ENCODE data around the gene SIRPA. TPM values are rescaled to one million over a fixed set of nuclear protein-coding genes. Genes with fewer than 3 reads are reported as not detected.

SIRPA gene
- total and polyA plus RNA-seq, 2 experiments from 2014 or later = 16.0 to 18.6 TPM

DNA sequence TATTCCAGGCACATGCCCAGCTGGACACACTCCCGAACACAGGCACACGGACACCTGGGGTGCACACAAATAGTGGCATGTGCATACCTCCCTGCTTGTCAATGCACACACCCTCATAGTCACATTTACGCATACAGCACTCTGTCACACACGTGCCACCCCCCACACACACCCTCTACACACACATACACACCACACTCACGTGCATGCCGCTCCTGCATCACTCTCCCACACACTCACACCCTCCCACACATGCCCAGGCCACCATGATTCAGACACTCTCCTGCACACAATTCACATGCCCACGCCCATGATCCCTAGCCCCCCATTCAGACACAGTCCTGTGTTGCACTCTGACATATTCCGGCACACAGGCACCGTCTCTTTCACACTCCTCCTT lies 13.0 kb downstream of the SIRPA start:
- no peak overlapping the region for H3K4me3 ChIP-seq
- no peaks in the 10 kb centered on the region for H4K20me1 ChIP-seq (ENCODE audit: insufficient read depth, poor library complexity, severe bottlenecking)
- no peaks in the 10 kb centered on the region for H3K27me3 ChIP-seq
- no peaks in the 10 kb centered on the region for H3K79me2 ChIP-seq
- no peaks in the 10 kb centered on the region for H3K9me2 ChIP-seq (replicated peaks; ENCODE audit: insufficient read depth)
- no peaks in the 10 kb centered on the region for H3K36me3 ChIP-seq (replicated peaks; ENCODE audit: insufficient read depth, low read depth)
- WGBS (ENCODE audit: low lambda C conversion rate, missing lambda C conversion rate) = 91% methylated on average over 9 of the region's 9 CpGs
- DNase-seq (ENCODE audit: low spot score) = no peak
- H3K27ac ChIP-seq = no peak overlapping the region
- H3K9me3 ChIP-seq (ENCODE audit: low read depth) = no peaks in the 10 kb centered on the region
- no peak overlapping the region for H2AFZ ChIP-seq
- H3K4me2 ChIP-seq = no peak overlapping the region
- no peaks in the 10 kb centered on the region for H3K4me1 ChIP-seq (ENCODE audit: insufficient read depth)
- TF ChIP-seq, protein P1, sequence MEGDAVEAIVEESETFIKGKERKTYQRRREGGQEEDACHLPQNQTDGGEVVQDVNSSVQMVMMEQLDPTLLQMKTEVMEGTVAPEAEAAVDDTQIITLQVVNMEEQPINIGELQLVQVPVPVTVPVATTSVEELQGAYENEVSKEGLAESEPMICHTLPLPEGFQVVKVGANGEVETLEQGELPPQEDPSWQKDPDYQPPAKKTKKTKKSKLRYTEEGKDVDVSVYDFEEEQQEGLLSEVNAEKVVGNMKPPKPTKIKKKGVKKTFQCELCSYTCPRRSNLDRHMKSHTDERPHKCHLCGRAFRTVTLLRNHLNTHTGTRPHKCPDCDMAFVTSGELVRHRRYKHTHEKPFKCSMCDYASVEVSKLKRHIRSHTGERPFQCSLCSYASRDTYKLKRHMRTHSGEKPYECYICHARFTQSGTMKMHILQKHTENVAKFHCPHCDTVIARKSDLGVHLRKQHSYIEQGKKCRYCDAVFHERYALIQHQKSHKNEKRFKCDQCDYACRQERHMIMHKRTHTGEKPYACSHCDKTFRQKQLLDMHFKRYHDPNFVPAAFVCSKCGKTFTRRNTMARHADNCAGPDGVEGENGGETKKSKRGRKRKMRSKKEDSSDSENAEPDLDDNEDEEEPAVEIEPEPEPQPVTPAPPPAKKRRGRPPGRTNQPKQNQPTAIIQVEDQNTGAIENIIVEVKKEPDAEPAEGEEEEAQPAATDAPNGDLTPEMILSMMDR (IDR thresholded peaks at IDR 0.05; ENCODE audit: poor library complexity) = no peak
- TF ChIP-seq EZH2phosphoT487 (IDR thresholded peaks at IDR 0.05; ENCODE audit: low read depth, severe bottlenecking, unreplicated experiment) = no peak
- no peak for TF ChIP-seq EZH2 (IDR thresholded peaks at IDR 0.05; ENCODE audit: borderline replicate concordance)

DNA sequence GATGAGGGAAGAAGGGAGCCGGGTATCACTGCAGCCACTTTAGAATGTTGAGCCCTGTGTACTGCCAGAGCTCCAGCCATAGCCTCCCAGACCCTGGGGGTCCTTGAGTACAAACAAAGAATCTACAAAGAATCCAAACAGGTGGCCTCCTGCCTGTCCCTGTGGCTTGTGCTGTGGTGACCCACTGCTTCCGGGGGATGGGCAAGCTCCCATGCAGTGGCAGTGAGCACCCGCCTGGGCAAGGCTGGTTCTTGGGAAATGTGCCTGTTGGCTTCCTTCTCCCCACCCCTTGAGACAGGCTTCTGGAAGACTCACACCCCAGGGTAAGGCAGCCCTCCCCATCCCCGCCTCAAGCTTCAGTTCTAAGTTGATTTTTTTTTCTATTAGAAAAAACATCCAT lies 13.9 kb downstream of the SIRPA start:
- no peak overlapping the region for H3K4me2 ChIP-seq
- 96% methylated on average over 4 of the region's 4 CpGs for WGBS (ENCODE audit: low lambda C conversion rate, missing lambda C conversion rate)
- TF ChIP-seq EZH2phosphoT487 (IDR thresholded peaks at IDR 0.05; ENCODE audit: low read depth, severe bottlenecking, unreplicated experiment) (no peak), EZH2 (IDR thresholded peaks at IDR 0.05; ENCODE audit: borderline replicate concordance) (no peak)
- TF ChIP-seq, protein P1 (IDR thresholded peaks at IDR 0.05; ENCODE audit: poor library complexity) = no peak
- no peak overlapping the region for H3K27ac ChIP-seq
- H2AFZ ChIP-seq = no peak overlapping the region
- no peaks in the 10 kb centered on the region for H4K20me1 ChIP-seq (ENCODE audit: insufficient read depth, poor library complexity, severe bottlenecking)
- no peaks in the 10 kb centered on the region for H3K79me2 ChIP-seq
- no peaks in the 10 kb centered on the region for H3K9me2 ChIP-seq (replicated peaks; ENCODE audit: insufficient read depth)
- H3K9me3 ChIP-seq (ENCODE audit: low read depth) = no peaks in the 10 kb centered on the region
- H3K36me3 ChIP-seq (replicated peaks; ENCODE audit: insufficient read depth, low read depth) = no peaks in the 10 kb centered on the region
- no peak overlapping the region for H3K4me3 ChIP-seq
- no peaks in the 10 kb centered on the region for H3K4me1 ChIP-seq (ENCODE audit: insufficient read depth)
- no peaks in the 10 kb centered on the region for H3K27me3 ChIP-seq
- DNase-seq (ENCODE audit: low spot score) = no peak

DNA sequence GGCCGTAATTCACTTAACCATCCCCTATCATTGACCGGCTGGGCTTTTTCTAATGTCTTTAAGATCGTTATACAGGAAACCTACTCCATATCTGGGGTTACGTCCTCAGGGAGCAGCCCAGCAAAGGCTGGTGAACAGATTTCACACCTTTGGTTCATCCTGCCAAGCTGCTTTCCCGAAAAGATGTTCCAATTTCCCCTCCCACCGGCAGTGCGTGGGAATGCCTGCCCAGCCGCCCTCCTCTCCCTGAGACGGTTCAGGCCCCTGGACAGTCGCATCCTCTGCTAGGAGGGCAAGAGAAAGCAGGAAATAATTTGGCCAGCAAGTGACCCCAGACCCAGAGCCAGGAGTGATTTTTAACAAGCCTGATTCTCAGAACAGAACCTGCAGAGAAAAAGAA lies 16.3 kb downstream of the SIRPA start:
- H3K4me1 ChIP-seq (ENCODE audit: insufficient read depth) = no peaks in the 10 kb centered on the region
- H3K27ac ChIP-seq = no peak overlapping the region
- DNase-seq (ENCODE audit: low spot score) = no peak
- H3K27me3 ChIP-seq = no peaks in the 10 kb centered on the region
- H4K20me1 ChIP-seq (ENCODE audit: insufficient read depth, poor library complexity, severe bottlenecking) = no peaks in the 10 kb centered on the region
- H3K4me3 ChIP-seq = no peak overlapping the region
- H2AFZ ChIP-seq = no peak overlapping the region
- H3K79me2 ChIP-seq = no peaks in the 10 kb centered on the region
- 94% methylated on average over 10 of the region's 10 CpGs for WGBS (ENCODE audit: low lambda C conversion rate, missing lambda C conversion rate)
- H3K9me2 ChIP-seq (replicated peaks; ENCODE audit: insufficient read depth) = no peaks in the 10 kb centered on the region
- H3K36me3 ChIP-seq (replicated peaks; ENCODE audit: insufficient read depth, low read depth) = no peaks in the 10 kb centered on the region
- H3K4me2 ChIP-seq = no peak overlapping the region
- TF ChIP-seq EZH2phosphoT487 (IDR thresholded peaks at IDR 0.05; ENCODE audit: low read depth, severe bottlenecking, unreplicated experiment) (no peak), EZH2 (IDR thresholded peaks at IDR 0.05; ENCODE audit: borderline replicate concordance) (no peak)
- TF ChIP-seq, protein P1 (IDR thresholded peaks at IDR 0.05; ENCODE audit: poor library complexity) = no peak
- no peaks in the 10 kb centered on the region for H3K9me3 ChIP-seq (ENCODE audit: low read depth)

DNA sequence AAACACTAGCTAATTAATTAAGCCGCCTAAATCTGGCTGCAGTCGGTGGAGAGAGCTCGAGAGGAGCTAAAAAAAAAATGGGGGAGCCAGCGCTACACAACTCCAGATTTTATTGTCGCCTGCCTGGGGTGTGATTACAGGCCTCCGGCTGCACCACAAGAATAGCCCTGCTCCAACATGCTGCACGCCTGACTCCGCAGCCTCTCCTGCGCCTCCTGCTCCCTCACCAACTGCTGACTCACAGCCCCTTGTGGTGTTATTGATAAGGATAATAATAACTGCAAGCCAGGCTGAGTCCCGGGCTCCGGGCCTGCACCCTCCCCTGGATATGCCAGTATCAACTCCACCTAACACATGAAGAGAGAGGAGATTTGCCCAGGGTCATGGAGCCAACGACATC lies 16.8 kb downstream of the SIRPA start:
- Histone ChIP-seq H3K4me3 (no peak overlapping the region), H3K79me2 (no peaks in the 10 kb centered on the region), H4K20me1 (ENCODE audit: insufficient read depth, poor library complexity, severe bottlenecking) (no peaks in the 10 kb centered on the region), H3K4me1 (ENCODE audit: insufficient read depth) (no peaks in the 10 kb centered on the region), H3K27me3 (no peaks in the 10 kb centered on the region), H3K9me3 (ENCODE audit: low read depth) (no peaks in the 10 kb centered on the region), H3K27ac (no peak overlapping the region), H3K36me3 (replicated peaks; ENCODE audit: insufficient read depth, low read depth) (no peaks in the 10 kb centered on the region), H3K4me2 (no peak overlapping the region), H2AFZ (no peak overlapping the region), H3K9me2 (replicated peaks; ENCODE audit: insufficient read depth) (no peaks in the 10 kb centered on the region)
- no peak for DNase-seq (ENCODE audit: low spot score)
- TF ChIP-seq, protein P1 (IDR thresholded peaks at IDR 0.05; ENCODE audit: poor library complexity) = no peak
- TF ChIP-seq EZH2 (IDR thresholded peaks at IDR 0.05; ENCODE audit: borderline replicate concordance) (no peak), EZH2phosphoT487 (IDR thresholded peaks at IDR 0.05; ENCODE audit: low read depth, severe bottlenecking, unreplicated experiment) (no peak)
- WGBS (ENCODE audit: low lambda C conversion rate, missing lambda C conversion rate) = 83% methylated on average over 12 of the region's 12 CpGs
